Loucy (cell line): Measurements from ENCODE around the gene SIRPB2.

Source experiments
- H2AFZ ChIP-seq: fragments of 200-600 bp; sonication (generic); 2 replicates; pipeline ENCODE4 v1.6.0; 2016; ENCODE audit warnings: antibody characterized with exemption, mild to moderate bottlenecking, low read length, moderate library complexity
- H3F3A ChIP-seq: fragments of 200-600 bp; 2 replicates; pipeline ENCODE4 v1.6.0; 2016; ENCODE audit warnings: antibody characterized with exemption, low read depth, mild to moderate bottlenecking
- H3K27me3 ChIP-seq: fragments of 200-600 bp; sonication (generic); 2 replicates; pipeline ENCODE4 v1.6.1; 2014; ENCODE audit warnings: low read length, mild to moderate bottlenecking; ENCODE audit not compliant: insufficient read depth, poor library complexity, severe bottlenecking
- H3K36me3 ChIP-seq: fragments of 200-600 bp; sonication (generic); 2 replicates; pipeline ENCODE4 v1.6.1; 2016; ENCODE audit warnings: low read length; ENCODE audit not compliant: insufficient read depth
- H3K4me1 ChIP-seq: fragments of 200-600 bp; sonication (generic); 2 replicates; pipeline ENCODE4 v1.5.1; 2014; ENCODE audit warnings: low read length, mild to moderate bottlenecking; ENCODE audit not compliant: insufficient read depth, poor library complexity, severe bottlenecking
- H3K4me2 ChIP-seq: fragments of 200-600 bp; sonication (generic); 2 replicates; pipeline ENCODE4 v1.6.0; 2014; ENCODE audit warnings: antibody characterized with exemption, low read length, low read depth, mild to moderate bottlenecking; ENCODE audit not compliant: poor library complexity, severe bottlenecking
- H3K4me3 ChIP-seq: fragments of 200-600 bp; sonication (generic); 2 replicates; pipeline ENCODE4 v1.5.1; 2014; ENCODE audit warnings: low read length, mild to moderate bottlenecking, mixed read lengths; ENCODE audit not compliant: poor library complexity, severe bottlenecking
- H3K79me2 ChIP-seq: fragments of 200-600 bp; sonication (generic); 2 replicates; pipeline ENCODE4 v1.6.1; 2014; ENCODE audit warnings: low read length; ENCODE audit not compliant: insufficient read depth
- H3K9ac ChIP-seq: fragments of 200-600 bp; sonication (generic); 2 replicates; pipeline ENCODE4 v1.6.0; 2014; ENCODE audit warnings: mild to moderate bottlenecking, low read depth, low read length, moderate library complexity; ENCODE audit not compliant: poor library complexity, severe bottlenecking
- H3K9me2 ChIP-seq: fragments of 200-600 bp; sonication (generic); replicated peaks from 2 replicates; pipeline ENCODE4 v1.6.1; 2016; ENCODE audit warnings: low read depth, low read length, mixed read lengths
- H3K9me3 ChIP-seq: fragments of 200-600 bp; sonication (generic); 2 replicates; pipeline ENCODE4 v1.6.1; 2014; ENCODE audit warnings: mild to moderate bottlenecking, antibody characterized with exemption, low read length, low read depth; ENCODE audit not compliant: insufficient read depth
- H4K20me1 ChIP-seq: fragments of 200-600 bp; sonication (generic); 2 replicates; pipeline ENCODE4 v1.6.0; 2014; ENCODE audit warnings: antibody characterized with exemption, low read length, mild to moderate bottlenecking; ENCODE audit not compliant: insufficient read depth, poor library complexity, severe bottlenecking
- EZH2phosphoT487 ChIP-seq: fragments of 200-600 bp; IDR thresholded peaks from 2 replicates; pipeline ENCODE4 v1.6.1; 2018; ENCODE audit warnings: antibody characterized with exemption, mild to moderate bottlenecking, moderate library complexity, borderline replicate concordance
- TF ChIP-seq, protein P1 (sequence below): fragments of 200-600 bp; sonication (generic); conservative IDR thresholded peaks from 2 replicates; pipeline ENCODE4 v1.5.1; 2014; ENCODE audit warnings: mild to moderate bottlenecking, antibody characterized with exemption, low read length

SIRPB2 gene

GRCh38 chr20:1449370-1449769, 41.9 kb downstream of the SIRPB2 start:
- Histone ChIP-seq H3F3A (no peaks in the 10 kb centered on the region), H3K9me2 (no peaks in the 10 kb centered on the region), H3K4me3 (no peak overlapping the region), H3K9me3 (peaks cover 15% of the 10 kb centered on the region; the same call in 1 of the 2 replicates), H3K36me3 (peaks cover 99% of the 10 kb centered on the region), H3K4me2 (no peak overlapping the region), H2AFZ (no peak overlapping the region), H3K4me1 (no peaks in the 10 kb centered on the region), H3K9ac (no peak overlapping the region), H3K27me3 (no peaks in the 10 kb centered on the region), H3K79me2 (no peaks in the 10 kb centered on the region), H4K20me1 (no peaks in the 10 kb centered on the region)
- no peak for TF ChIP-seq EZH2phosphoT487
- TF ChIP-seq, protein P1, sequence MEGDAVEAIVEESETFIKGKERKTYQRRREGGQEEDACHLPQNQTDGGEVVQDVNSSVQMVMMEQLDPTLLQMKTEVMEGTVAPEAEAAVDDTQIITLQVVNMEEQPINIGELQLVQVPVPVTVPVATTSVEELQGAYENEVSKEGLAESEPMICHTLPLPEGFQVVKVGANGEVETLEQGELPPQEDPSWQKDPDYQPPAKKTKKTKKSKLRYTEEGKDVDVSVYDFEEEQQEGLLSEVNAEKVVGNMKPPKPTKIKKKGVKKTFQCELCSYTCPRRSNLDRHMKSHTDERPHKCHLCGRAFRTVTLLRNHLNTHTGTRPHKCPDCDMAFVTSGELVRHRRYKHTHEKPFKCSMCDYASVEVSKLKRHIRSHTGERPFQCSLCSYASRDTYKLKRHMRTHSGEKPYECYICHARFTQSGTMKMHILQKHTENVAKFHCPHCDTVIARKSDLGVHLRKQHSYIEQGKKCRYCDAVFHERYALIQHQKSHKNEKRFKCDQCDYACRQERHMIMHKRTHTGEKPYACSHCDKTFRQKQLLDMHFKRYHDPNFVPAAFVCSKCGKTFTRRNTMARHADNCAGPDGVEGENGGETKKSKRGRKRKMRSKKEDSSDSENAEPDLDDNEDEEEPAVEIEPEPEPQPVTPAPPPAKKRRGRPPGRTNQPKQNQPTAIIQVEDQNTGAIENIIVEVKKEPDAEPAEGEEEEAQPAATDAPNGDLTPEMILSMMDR: no peak

DNA sequence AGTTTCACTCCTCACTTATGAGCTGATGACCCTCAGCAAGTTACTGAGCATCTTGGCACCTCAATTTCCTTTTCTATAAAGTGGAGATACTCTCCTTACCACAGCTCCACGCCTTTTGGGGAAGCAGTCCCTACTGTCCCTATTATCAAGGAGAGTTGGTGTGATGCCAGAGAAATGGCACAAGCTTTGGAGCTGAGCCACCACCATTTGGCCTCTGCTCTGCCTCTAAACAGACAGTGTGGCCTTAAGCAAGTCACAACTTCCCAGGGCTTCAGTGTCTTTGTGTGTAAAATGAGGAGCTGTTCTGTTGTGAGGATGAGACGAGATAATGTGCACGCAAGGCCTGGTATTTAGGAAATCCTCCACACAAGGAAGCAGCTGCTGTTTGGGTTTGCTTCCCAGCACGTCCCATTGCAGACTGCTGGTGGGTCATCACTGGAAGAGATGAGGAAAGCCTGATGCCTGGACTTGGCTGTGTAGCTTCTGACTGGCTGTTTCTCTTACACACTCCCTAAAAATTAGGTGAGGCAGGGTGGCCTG, 43.1 kb downstream of the SIRPB2 start:
- peaks cover 99% of the 10 kb centered on the region for H3K36me3 ChIP-seq

GRCh38 chr20:1446536-1446935, 44.7 kb downstream of the SIRPB2 start:
- no peak overlapping the region for H2AFZ ChIP-seq
- peaks cover 98% of the 10 kb centered on the region for H3K36me3 ChIP-seq
- H3K4me2 ChIP-seq: no peak overlapping the region
- no peaks in the 10 kb centered on the region for H4K20me1 ChIP-seq
- no peak overlapping the region for H3K9ac ChIP-seq
- TF ChIP-seq, protein P1: no peak
- no peak for TF ChIP-seq EZH2phosphoT487
- no peaks in the 10 kb centered on the region for H3K4me1 ChIP-seq
- H3K79me2 ChIP-seq: no peaks in the 10 kb centered on the region
- H3K4me3 ChIP-seq: no peak overlapping the region
- no peaks in the 10 kb centered on the region for H3K9me2 ChIP-seq
- H3K9me3 ChIP-seq: peaks cover 12% of the 10 kb centered on the region; the same call in 1 of the 2 replicates
- no peaks in the 10 kb centered on the region for H3K27me3 ChIP-seq
- H3F3A ChIP-seq: no peaks in the 10 kb centered on the region

More for the DNA sequence above, 43.1 kb downstream of the SIRPB2 start:
- Histone ChIP-seq H3K9me3 (peaks cover 15% of the 10 kb centered on the region; the same call in 1 of the 2 replicates), H3K4me2 (no peak overlapping the region), H4K20me1 (no peaks in the 10 kb centered on the region), H3K79me2 (no peaks in the 10 kb centered on the region), H3K9me2 (no peaks in the 10 kb centered on the region), H3K9ac (no peak overlapping the region), H2AFZ (no peak overlapping the region), H3K27me3 (no peaks in the 10 kb centered on the region), H3K4me3 (no peak overlapping the region), H3K4me1 (no peaks in the 10 kb centered on the region), H3F3A (no peaks in the 10 kb centered on the region)
- no peak for TF ChIP-seq EZH2phosphoT487
- TF ChIP-seq, protein P1: no peak
